ENCODE data around the gene SGMS2.

The SGMS2 gene

GRCh38 chr4:107818301-107818910 is 6.3 kb upstream of the SGMS2 start:
- no peaks in the 10 kb centered on the region for H3K79me1 ChIP-seq (ENCODE audit: low read length)
- H3K4me3 ChIP-seq (ENCODE audit: low read depth, low read length): no peak overlapping the region
- no peak overlapping the region for H3K23ac ChIP-seq (ENCODE audit: low read length)
- no peak for DNase-seq
- no peak overlapping the region for H3K14ac ChIP-seq (ENCODE audit: low read length)
- no peak overlapping the region for H2BK12ac ChIP-seq (ENCODE audit: low read length)
- no peaks in the 10 kb centered on the region for H3K79me2 ChIP-seq (ENCODE audit: control insufficient read depth, insufficient read depth, low read length, poor library complexity)
- H2BK120ac ChIP-seq (ENCODE audit: insufficient read depth, low read length, poor library complexity): no peak overlapping the region
- H2BK5ac ChIP-seq (ENCODE audit: low read depth, low read length, poor library complexity): no peak overlapping the region
- H3K9ac ChIP-seq (ENCODE audit: low read length): no peak overlapping the region
- no peak overlapping the region for H2AK5ac ChIP-seq (ENCODE audit: low read length)
- H3K4ac ChIP-seq (ENCODE audit: low read depth, low read length): no peak overlapping the region
- no peaks in the 10 kb centered on the region for H3K36me3 ChIP-seq (ENCODE audit: control insufficient read depth in 1 of 2, insufficient read depth in 2 of 2, low read length in 2 of 2)
- no peak overlapping the region for H2AFZ ChIP-seq (ENCODE audit: insufficient read depth, low read length, poor library complexity)
- no peaks in the 10 kb centered on the region for H3K27me3 ChIP-seq (ENCODE audit: insufficient read depth, low read length)
- no peak overlapping the region for H4K91ac ChIP-seq (ENCODE audit: low read depth, low read length)
- no CpG with 5 or more reads among the region's 3 CpGs for WGBS (ENCODE audit: extremely low coverage, insufficient coverage, insufficient read length)
- H3K9me3 ChIP-seq (ENCODE audit: insufficient read depth, low read depth, low read length): no peaks in the 10 kb centered on the region
- H4K12ac ChIP-seq (ENCODE audit: low read depth, low read length): no peak overlapping the region
- H3K4me1 ChIP-seq (ENCODE audit: control insufficient read depth in 1 of 2, insufficient read depth in 2 of 2, low read length in 2 of 2): no peaks in the 10 kb centered on the region
- H3K27ac ChIP-seq (ENCODE audit: low read depth, low read length): no peak overlapping the region
- no peak overlapping the region for H4K8ac ChIP-seq (ENCODE audit: low read depth, low read length)
- no peak overlapping the region for H3K18ac ChIP-seq (ENCODE audit: low read length)
- no peak overlapping the region for H3K4me2 ChIP-seq (ENCODE audit: low read length)

- peaks cover 3 to 9% of the 10 kb centered on the region in 2 experiments for H3K4me1 ChIP-seq (ENCODE audit: control insufficient read depth in 1 of 2, insufficient read depth in 2 of 2, low read length in 2 of 2)
- no peak overlapping the region for H3K18ac ChIP-seq (ENCODE audit: low read length)
- DNase-seq: no peak
- H3K79me2 ChIP-seq (ENCODE audit: control insufficient read depth, insufficient read depth, low read length, poor library complexity): no peaks in the 10 kb centered on the region
- peak overlapping the region; percentile 78 for H3K4me3 ChIP-seq (ENCODE audit: low read depth, low read length)
- peak overlapping the region; percentile 43 for H2AFZ ChIP-seq (ENCODE audit: insufficient read depth, low read length, poor library complexity)
- peak overlapping the region; percentile 98 for H3K4me2 ChIP-seq (ENCODE audit: low read length)
- no peak overlapping the region for H3K27ac ChIP-seq (ENCODE audit: low read depth, low read length)
- no peak overlapping the region for H3K23ac ChIP-seq (ENCODE audit: low read length)
- H3K9me3 ChIP-seq (ENCODE audit: insufficient read depth, low read depth, low read length): no peaks in the 10 kb centered on the region
- no peak overlapping the region for H4K8ac ChIP-seq (ENCODE audit: low read depth, low read length)
- no peak overlapping the region for H3K14ac ChIP-seq (ENCODE audit: low read length)
- WGBS (ENCODE audit: extremely low coverage, insufficient coverage, insufficient read length): no CpG with 5 or more reads among the region's 11 CpGs
- no peak overlapping the region for H4K91ac ChIP-seq (ENCODE audit: low read depth, low read length)
- no peak overlapping the region for H3K4ac ChIP-seq (ENCODE audit: low read depth, low read length)
- no peak overlapping the region for H2AK5ac ChIP-seq (ENCODE audit: low read length)
- H3K27me3 ChIP-seq (ENCODE audit: insufficient read depth, low read length): peaks cover 4% of the 10 kb centered on the region
- no peak overlapping the region for H4K12ac ChIP-seq (ENCODE audit: low read depth, low read length)
- H2BK120ac ChIP-seq (ENCODE audit: insufficient read depth, low read length, poor library complexity): no peak overlapping the region
- no peaks in the 10 kb centered on the region for H3K79me1 ChIP-seq (ENCODE audit: low read length)
- no peak overlapping the region for H2BK5ac ChIP-seq (ENCODE audit: low read depth, low read length, poor library complexity)
- H3K9ac ChIP-seq (ENCODE audit: low read length): no peak overlapping the region
- H2BK12ac ChIP-seq (ENCODE audit: low read length): no peak overlapping the region
- H3K36me3 ChIP-seq (ENCODE audit: control insufficient read depth in 1 of 2, insufficient read depth in 2 of 2, low read length in 2 of 2): no peaks in the 10 kb centered on the region
These were observed 822 bp upstream of the SGMS2 start for GRCh38 chr4:107823870-107824349.

GRCh38 chr4:107825072-107825824 is 516 bp downstream of the SGMS2 start:
- Histone ChIP-seq H4K12ac (ENCODE audit: low read depth, low read length) (no peak overlapping the region), H2BK5ac (ENCODE audit: low read depth, low read length, poor library complexity) (no peak overlapping the region), H3K4ac (ENCODE audit: low read depth, low read length) (no peak overlapping the region), H3K23ac (ENCODE audit: low read length) (no peak overlapping the region), H3K14ac (ENCODE audit: low read length) (peak overlapping the region; percentile 34), H3K79me2 (ENCODE audit: control insufficient read depth, insufficient read depth, low read length, poor library complexity) (no peaks in the 10 kb centered on the region), H4K8ac (ENCODE audit: low read depth, low read length) (no peak overlapping the region), H3K4me1 (ENCODE audit: control insufficient read depth in 1 of 2, insufficient read depth in 2 of 2, low read length in 2 of 2) (peaks cover 3 to 9% of the 10 kb centered on the region in 2 experiments), H3K9me3 (ENCODE audit: insufficient read depth, low read depth, low read length) (no peaks in the 10 kb centered on the region), H2AFZ (ENCODE audit: insufficient read depth, low read length, poor library complexity) (peak overlapping the region; percentile 64), H2BK12ac (ENCODE audit: low read length) (no peak overlapping the region), H2BK120ac (ENCODE audit: insufficient read depth, low read length, poor library complexity) (no peak overlapping the region), H3K27me3 (ENCODE audit: insufficient read depth, low read length) (peaks cover 4% of the 10 kb centered on the region), H3K4me3 (ENCODE audit: low read depth, low read length) (peak overlapping the region; percentile 78), H3K27ac (ENCODE audit: low read depth, low read length) (no peak overlapping the region), H3K4me2 (ENCODE audit: low read length) (peak overlapping the region; percentile 98), H4K91ac (ENCODE audit: low read depth, low read length) (no peak overlapping the region), H3K36me3 (ENCODE audit: control insufficient read depth in 1 of 2, insufficient read depth in 2 of 2, low read length in 2 of 2) (no peaks in the 10 kb centered on the region), H3K9ac (ENCODE audit: low read length) (peak overlapping the region; percentile 62), H2AK5ac (ENCODE audit: low read length) (no peak overlapping the region), H3K18ac (ENCODE audit: low read length) (peak overlapping the region; percentile 21), H3K79me1 (ENCODE audit: low read length) (no peaks in the 10 kb centered on the region)
- DNase-seq: peak; percentile 60 to 67
- WGBS (ENCODE audit: extremely low coverage, insufficient coverage, insufficient read length): no CpG with 5 or more reads among the region's 39 CpGs

GRCh38 chr4:107826421-107826980 is 1.8 kb downstream of the SGMS2 start:
- no peak overlapping the region for H2BK12ac ChIP-seq (ENCODE audit: low read length)
- no peak overlapping the region for H2AFZ ChIP-seq (ENCODE audit: insufficient read depth, low read length, poor library complexity)
- no peaks in the 10 kb centered on the region for H3K9me3 ChIP-seq (ENCODE audit: insufficient read depth, low read depth, low read length)
- H3K18ac ChIP-seq (ENCODE audit: low read length): no peak overlapping the region
- H4K91ac ChIP-seq (ENCODE audit: low read depth, low read length): no peak overlapping the region
- no peak overlapping the region for H3K9ac ChIP-seq (ENCODE audit: low read length)
- H4K12ac ChIP-seq (ENCODE audit: low read depth, low read length): no peak overlapping the region
- H3K36me3 ChIP-seq (ENCODE audit: control insufficient read depth in 1 of 2, insufficient read depth in 2 of 2, low read length in 2 of 2): no peaks in the 10 kb centered on the region
- H2BK120ac ChIP-seq (ENCODE audit: insufficient read depth, low read length, poor library complexity): no peak overlapping the region
- no peak overlapping the region for H4K8ac ChIP-seq (ENCODE audit: low read depth, low read length)
- no peaks in the 10 kb centered on the region for H3K79me1 ChIP-seq (ENCODE audit: low read length)
- no peak overlapping the region for H3K4me2 ChIP-seq (ENCODE audit: low read length)
- H3K27ac ChIP-seq (ENCODE audit: low read depth, low read length): no peak overlapping the region
- peaks cover 3 to 9% of the 10 kb centered on the region in 2 experiments for H3K4me1 ChIP-seq (ENCODE audit: control insufficient read depth in 1 of 2, insufficient read depth in 2 of 2, low read length in 2 of 2)
- H3K79me2 ChIP-seq (ENCODE audit: control insufficient read depth, insufficient read depth, low read length, poor library complexity): no peaks in the 10 kb centered on the region
- H2BK5ac ChIP-seq (ENCODE audit: low read depth, low read length, poor library complexity): no peak overlapping the region
- DNase-seq: peak in 1 of 2 donors; percentile 41
- no peak overlapping the region for H3K23ac ChIP-seq (ENCODE audit: low read length)
- no CpG with 5 or more reads among the region's 5 CpGs for WGBS (ENCODE audit: extremely low coverage, insufficient coverage, insufficient read length)
- H3K27me3 ChIP-seq (ENCODE audit: insufficient read depth, low read length): peaks cover 4% of the 10 kb centered on the region
- no peak overlapping the region for H3K4me3 ChIP-seq (ENCODE audit: low read depth, low read length)
- H3K4ac ChIP-seq (ENCODE audit: low read depth, low read length): no peak overlapping the region
- no peak overlapping the region for H3K14ac ChIP-seq (ENCODE audit: low read length)
- H2AK5ac ChIP-seq (ENCODE audit: low read length): no peak overlapping the region
